ENCODE data around the gene POLR1B.
"Not testable (repeated sequence)": the region's sequence is repeated elsewhere in the genome, so short reads cannot be mapped to it uniquely, and the experiment has no call there.

POLR1B gene

GRCh38 chr2:112542984-112543661, 858 bp downstream of the POLR1B start:
- DNase-seq: peak; percentile 4

GRCh38 chr2:112547333-112547732, 5.1 kb downstream of the POLR1B start:
- no peak for DNase-seq

- no peak for DNase-seq
Measured at GRCh38 chr2:112548980-112549379, 6.7 kb downstream of the POLR1B start.

GRCh38 chr2:112566104-112566503, 23.8 kb downstream of the POLR1B start:
- no peak for DNase-seq

- not testable (repeated sequence) for DNase-seq
Measured at GRCh38 chr2:112566508-112566907, 24.2 kb downstream of the POLR1B start.

GRCh38 chr2:112572005-112572404, 29.7 kb downstream of the POLR1B start:
- no peak for DNase-seq

- DNase-seq: no peak
Measured at GRCh38 chr2:112577756-112578155, 35.5 kb downstream of the POLR1B start.

- DNase-seq: no peak
Measured at GRCh38 chr2:112579241-112579640, 37.0 kb downstream of the POLR1B start.

GRCh38 chr2:112580084-112580483, 37.8 kb downstream of the POLR1B start:
- DNase-seq: no peak

- DNase-seq: peak; percentile 75
Measured at GRCh38 chr2:112582314-112582746, 40.1 kb downstream of the POLR1B start.

GRCh38 chr2:112583497-112584133, 41.4 kb downstream of the POLR1B start:
- peak; percentile 2 for DNase-seq

- peak; percentile 96 for DNase-seq
Measured at GRCh38 chr2:112584134-112584890, 42.0 kb downstream of the POLR1B start, which contains the start of gene CHCHD5. Gene CHCHD5, plus strand, starts transcription at chr2:112584609. Its CDS starts 39 bp downstream, at chr2:112584648.

GRCh38 chr2:112584891-112585250, 42.6 kb downstream of the POLR1B start:
- no peak for DNase-seq

GRCh38 chr2:112585400-112585799, 43.1 kb downstream of the POLR1B start:
- DNase-seq: no peak

GRCh38 chr2:112585873-112586464, 43.7 kb downstream of the POLR1B start:
- no peak for DNase-seq

GRCh38 chr2:112588611-112589045, 46.4 kb downstream of the POLR1B start:
- no peak for DNase-seq

- DNase-seq: no peak
Measured at GRCh38 chr2:112591413-112591812, 49.1 kb downstream of the POLR1B start.

- DNase-seq: no peak
Measured at GRCh38 chr2:112593736-112594135, 51.5 kb downstream of the POLR1B start.

GRCh38 chr2:112597537-112598322, 55.5 kb downstream of the POLR1B start:
- no peak for DNase-seq

GRCh38 chr2:112600634-112601033, 58.4 kb downstream of the POLR1B start:
- DNase-seq: no peak

- no peak for DNase-seq
Measured at GRCh38 chr2:112601754-112602153, 59.5 kb downstream of the POLR1B start.

GRCh38 chr2:112602917-112603316, 60.7 kb downstream of the POLR1B start:
- no peak for DNase-seq

- DNase-seq: no peak
Measured at GRCh38 chr2:112603731-112604130, 61.5 kb downstream of the POLR1B start.

Measured in CD4-positive, alpha-beta T cell treated with Interleukin-4 for 4 hours (primary cell).